SK-N-SH (cell line): ENCODE measurements around the gene INPP5A. TPM values are rescaled to one million over a fixed set of nuclear protein-coding genes. Genes with fewer than 3 reads are reported as not detected.

ENCODE experiments used
- CTCF ChIA-PET: fragments of 300-600, 350-600 bp; formaldehyde crosslinking; extraction: SDS; loops from one replicate; lab custom pipeline; 2021; lab: Yijun Ruan, JAX
- POLR2A ChIA-PET: fragments of 350-600 bp; sonication (Branson Sonifier 250); formaldehyde crosslinking; extraction: SDS; loops from one replicate; lab custom pipeline; 2020; ENCODE audit warnings: antibody characterized with exemption, inconsistent platforms; lab: Yijun Ruan, JAX
- DNase-seq: peaks from one replicate; pipeline ENCODE4 v3.0.0; 2012
- H2AFZ ChIP-seq: fragments of 200-600 bp; sonication (generic); 2 replicates; pipeline ENCODE4 v1.8.1; 2016; ENCODE audit warnings: antibody characterized with exemption, mild to moderate bottlenecking, low read depth
- H3F3A ChIP-seq: fragments of 200-600 bp; sonication (generic); replicated peaks from 2 replicates; pipeline ENCODE3; 2016; ENCODE audit warnings: antibody characterized with exemption, mild to moderate bottlenecking; ENCODE audit not compliant: insufficient read depth
- H3K27ac ChIP-seq, 2 experiments: fragments of 200-500 bp in 1 of 2; fragments of 200-600 bp in 1 of 2; sonication (Bioruptor generic) in 1 of 2; sonication (generic), shearing (Covaris generic) in 1 of 2; 2 replicates each; pipeline versions ENCODE4 v1.5.1 to v1.6.1; 2014 to 2016; ENCODE audit warnings: low read depth in 2 of 2, inconsistent platforms in 1 of 2, low read length in 1 of 2, mild to moderate bottlenecking in 1 of 2, mixed read lengths in 1 of 2
- H3K27me3 ChIP-seq: fragments of 200-600 bp; sonication (generic), shearing (Covaris generic); 2 replicates; pipeline ENCODE4 v1.6.1; 2016; ENCODE audit warnings: mixed run types; ENCODE audit not compliant: insufficient read depth
- H3K36me3 ChIP-seq, 2 experiments: fragments of 200-500 bp in 1 of 2; fragments of 200-600 bp in 1 of 2; sonication (Bioruptor generic) in 1 of 2; sonication (generic) in 1 of 2; replicated peaks in 1 of 2; 2 replicates each; pipeline versions ENCODE3 to v1.5.1; 2014 to 2016; ENCODE audit warnings: low read length in 1 of 2, mild to moderate bottlenecking in 1 of 2; ENCODE audit not compliant: insufficient read depth in 2 of 2, control insufficient read depth in 1 of 2
- H3K4me1 ChIP-seq, 2 experiments: fragments of 200-500 bp in 1 of 2; fragments of 200-600 bp in 1 of 2; sonication (Bioruptor generic) in 1 of 2; sonication (generic), shearing (Covaris generic) in 1 of 2; 2 replicates each; pipeline versions ENCODE4 v1.5.1 to v1.6.1; 2014 to 2016; ENCODE audit warnings: low read depth in 1 of 2, low read length in 1 of 2, mixed run types in 1 of 2; ENCODE audit not compliant: insufficient read depth in 2 of 2, control insufficient read depth in 1 of 2
- H3K4me2 ChIP-seq: fragments of 200-600 bp; sonication (generic), shearing (Covaris generic); 2 replicates; pipeline ENCODE4 v1.6.1; 2017; ENCODE audit warnings: mixed run types
- H3K4me3 ChIP-seq, 2 experiments: fragments of 200-500 bp in 1 of 2; fragments of 200-600 bp in 1 of 2; sonication (Bioruptor generic) in 1 of 2; sonication (generic), shearing (Covaris generic) in 1 of 2; 2 replicates each; pipeline versions ENCODE4 v1.5.1 to v1.8.1; 2014 to 2016; ENCODE audit warnings: low read depth in 2 of 2, inconsistent platforms in 1 of 2, low read length in 1 of 2, mild to moderate bottlenecking in 1 of 2, mixed read lengths in 1 of 2, moderate library complexity in 1 of 2
- H3K79me2 ChIP-seq: fragments of 200-600 bp; sonication (generic); 2 replicates; pipeline ENCODE4 v1.8.1; 2017; ENCODE audit warnings: mild to moderate bottlenecking; ENCODE audit not compliant: insufficient read depth
- H3K9ac ChIP-seq: fragments of 200-600 bp; sonication (generic); 2 replicates; pipeline ENCODE4 v1.6.1; 2017; ENCODE audit warnings: mixed run types
- H3K9me2 ChIP-seq: fragments of 200-600 bp; sonication (generic); 2 replicates; pipeline ENCODE4 v1.6.1; 2017; ENCODE audit warnings: mixed run types
- H3K9me3 ChIP-seq: fragments of 200-600 bp; sonication (generic); 2 replicates; pipeline ENCODE4 v1.6.1; 2017; ENCODE audit warnings: mixed run types, mild to moderate bottlenecking, moderate library complexity
- H4K20me1 ChIP-seq: fragments of 200-600 bp; sonication (generic); 2 replicates; pipeline ENCODE4 v1.6.1; 2017; ENCODE audit warnings: mild to moderate bottlenecking, mixed run types; ENCODE audit not compliant: insufficient read depth
- ELF1 ChIP-seq: IDR thresholded peaks from 2 replicates; pipeline ENCODE4 v1.4.0; 2012
- EP300 ChIP-seq, 2 experiments: IDR thresholded peaks; 2 replicates each; pipeline versions ENCODE4 v1.4.0 to v1.6.1; 2012; ENCODE audit warnings: borderline replicate concordance in 1 of 2, low read depth in 1 of 2, low read length in 1 of 2
- EZH2phosphoT487 ChIP-seq: fragments of 200-600 bp; sonication (generic); IDR thresholded peaks from 2 replicates; pipeline ENCODE4 v1.6.1; 2017; ENCODE audit warnings: low read depth, mixed run types, mild to moderate bottlenecking, antibody characterized with exemption, moderate library complexity, borderline replicate concordance
- FOSL2 ChIP-seq: IDR thresholded peaks from 2 replicates; pipeline ENCODE4 v1.4.0; 2012; ENCODE audit warnings: low read depth, mild to moderate bottlenecking, moderate library complexity, borderline replicate concordance
- FOXJ3 ChIP-seq: sonication (generic); formaldehyde crosslinking; IDR thresholded peaks from 2 replicates; pipeline ENCODE4 v1.5.1; 2020; ENCODE audit warnings: mild to moderate bottlenecking, missing genetic modification reagents
- GABPA ChIP-seq: IDR thresholded peaks from 2 replicates; pipeline ENCODE4 v1.4.0; 2012; ENCODE audit warnings: low read depth, mild to moderate bottlenecking
- MXI1 ChIP-seq: IDR thresholded peaks from 2 replicates; pipeline ENCODE4 v1.6.1; 2012; ENCODE audit warnings: mild to moderate bottlenecking, low read depth, low read length, improper control_type of control experiment
- RCOR1 ChIP-seq: fragments of 150-350 bp; IDR thresholded peaks from 2 replicates; pipeline ENCODE4 v1.6.1; 2017; ENCODE audit warnings: antibody characterized with exemption, low read length
- RXRA ChIP-seq: IDR thresholded peaks from 2 replicates; pipeline ENCODE4 v1.4.0; 2012; ENCODE audit warnings: low read depth, mild to moderate bottlenecking, borderline replicate concordance
- SIN3A ChIP-seq: IDR thresholded peaks from 2 replicates; pipeline ENCODE4 v1.6.1; 2012; ENCODE audit warnings: low read depth, mild to moderate bottlenecking, low read length, moderate library complexity, borderline replicate concordance
- SMC3 ChIP-seq: IDR thresholded peaks from 2 replicates; pipeline ENCODE4 v1.6.1; 2012; ENCODE audit warnings: low read depth, low read length, improper control_type of control experiment
- TEAD4 ChIP-seq: IDR thresholded peaks from 2 replicates; pipeline ENCODE4 v1.4.0; 2012; ENCODE audit warnings: mild to moderate bottlenecking, borderline replicate concordance; ENCODE audit not compliant: insufficient read depth
- YY1 ChIP-seq: IDR thresholded peaks from 2 replicates; pipeline ENCODE4 v1.4.0; 2012; ENCODE audit warnings: low read depth, mild to moderate bottlenecking
- ZBTB33 ChIP-seq: IDR thresholded peaks from 2 replicates; pipeline ENCODE4 v1.4.0; 2012; ENCODE audit warnings: low read depth, borderline replicate concordance
- WGBS: methylation state at CpG from one replicate; pipeline ENCODE4 v1.1.6; 2017; ENCODE audit warnings: low lambda C conversion rate; 5-methylcytosine and 5-hydroxymethylcytosine counted together
- polyA plus RNA-seq, 3 experiments: library from polyadenylated mRNA; depleted of rRNA; stranded (reverse); fragments of >200 nt; gene quantifications; 2 replicates each; pipeline ENCODE4 v1.2.3, GENCODE V29; 2012
- TF ChIP-seq, protein P1 (sequence below): fragments of 200-600 bp; sonication (generic); IDR thresholded peaks from 2 replicates; pipeline ENCODE4 v1.6.1; 2017; ENCODE audit warnings: antibody characterized with exemption, mild to moderate bottlenecking, moderate library complexity
- TF ChIP-seq, protein P2 (sequence below): fragments of 150-350 bp; IDR thresholded peaks from 2 replicates; pipeline ENCODE4 v1.6.1; 2017; ENCODE audit warnings: antibody characterized with exemption, low read length, low read depth, borderline replicate concordance

Gene INPP5A
- polyA plus RNA-seq, 1 of the 3 experiments (the other 2 are of a cell fraction) = 12.0 TPM

DNA sequence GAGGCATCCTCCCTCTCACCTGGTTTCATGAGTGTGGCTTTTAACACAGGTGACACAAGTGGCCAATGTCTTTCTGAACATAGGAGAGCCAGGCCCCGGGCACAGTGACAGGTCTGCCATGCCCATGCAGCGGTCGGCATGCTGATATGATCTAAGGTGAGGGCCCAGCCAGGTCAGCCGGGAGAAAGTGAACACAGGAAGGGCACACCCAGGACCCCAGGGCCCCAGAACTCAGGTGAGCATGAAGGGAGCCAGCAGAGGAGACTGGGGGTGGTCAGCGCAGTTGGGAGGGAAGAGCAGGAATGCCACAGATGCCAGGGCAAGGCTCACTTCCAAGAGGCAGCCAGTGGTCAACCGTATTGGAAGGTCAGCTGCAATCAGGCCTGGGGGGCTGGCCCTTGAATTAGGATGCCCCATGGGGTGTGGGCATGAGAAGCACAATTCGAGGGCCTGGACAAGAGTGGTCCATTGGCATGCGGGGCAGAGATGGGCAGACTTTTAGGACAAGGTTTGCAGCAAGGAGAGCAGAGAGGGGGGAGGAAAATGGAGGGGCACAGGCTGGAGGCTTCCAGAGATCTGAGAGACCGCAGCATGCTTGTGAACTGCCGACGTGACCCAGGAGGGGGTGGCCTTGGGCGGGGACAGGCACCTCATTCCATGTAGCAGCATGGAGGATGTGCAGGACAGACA lies 3.9 kb upstream of the INPP5A start (continued):
- TF ChIP-seq EZH2phosphoT487 (no peak), ELF1 (no peak), YY1 (no peak)

DNA sequence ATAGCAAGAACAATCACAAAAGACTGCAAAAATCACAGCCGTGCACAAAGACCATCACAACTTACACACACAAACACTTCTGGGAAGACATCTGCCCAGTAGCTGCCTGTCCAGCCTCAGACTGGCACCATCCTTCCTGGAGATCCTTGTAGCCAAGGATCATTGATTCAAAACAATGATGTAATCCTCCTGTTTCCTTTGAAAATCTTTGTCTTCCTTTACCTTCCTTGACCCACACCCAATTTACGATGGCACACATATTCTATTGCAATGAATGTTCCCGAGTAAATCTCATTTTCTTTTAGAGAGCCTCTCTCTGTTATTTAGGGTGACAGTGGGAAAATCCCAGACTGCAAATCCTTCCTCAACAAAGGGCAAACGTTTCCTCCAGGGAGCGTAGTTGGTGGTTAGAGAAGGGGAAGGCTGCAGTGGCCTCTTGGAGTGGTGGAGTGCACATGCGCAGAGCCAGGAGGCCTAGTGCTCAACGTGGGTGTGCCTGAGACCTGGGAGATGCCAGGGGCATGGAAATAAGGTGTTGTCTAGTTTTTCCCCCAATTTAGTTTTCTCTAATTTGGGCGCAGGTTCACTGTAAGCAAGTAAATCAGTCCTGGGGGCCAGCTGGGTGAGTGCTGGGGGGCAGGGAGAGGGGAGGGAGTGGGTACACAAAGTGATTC lies 3.1 kb upstream of the INPP5A start:
- Histone ChIP-seq H3K27me3 (no peaks in the 10 kb centered on the region), H3K9me3 (peaks cover 4% of the 10 kb centered on the region; the same call in 1 of the 2 replicates), H3K4me2 (0 out of 2 replicates have a peak overlapping the region, but pooled peaks have one; percentile 29), H3K4me3 (no peak overlapping the region), H4K20me1 (0 out of 2 replicates have a peak, but pooled peaks cover 4% of the 10 kb centered on the region), H3K9ac (no peak overlapping the region), H3K4me1 (peaks cover 8 to 32% of the 10 kb centered on the region in 2 experiments; a peak in 2 of 4 replicates), H3F3A (peaks cover 9% of the 10 kb centered on the region), H3K9me2 (no peaks in the 10 kb centered on the region), H3K27ac (no peak overlapping the region), H3K79me2 (peaks cover 23% of the 10 kb centered on the region), H3K36me3 (peaks cover 0 to 10% of the 10 kb centered on the region in 2 experiments), H2AFZ (no peak overlapping the region)
- TF ChIP-seq RXRA = no peak
- no peak for TF ChIP-seq TEAD4
- no peak for TF ChIP-seq EP300 (IDR thresholded peaks at IDR 0.05; ENCODE audit: borderline replicate concordance in 1 of 2, low read depth in 1 of 2, low read length in 1 of 2)
- TF ChIP-seq MXI1 = no peak
- TF ChIP-seq GABPA = no peak
- TF ChIP-seq ZBTB33 = no peak
- TF ChIP-seq, protein P1, sequence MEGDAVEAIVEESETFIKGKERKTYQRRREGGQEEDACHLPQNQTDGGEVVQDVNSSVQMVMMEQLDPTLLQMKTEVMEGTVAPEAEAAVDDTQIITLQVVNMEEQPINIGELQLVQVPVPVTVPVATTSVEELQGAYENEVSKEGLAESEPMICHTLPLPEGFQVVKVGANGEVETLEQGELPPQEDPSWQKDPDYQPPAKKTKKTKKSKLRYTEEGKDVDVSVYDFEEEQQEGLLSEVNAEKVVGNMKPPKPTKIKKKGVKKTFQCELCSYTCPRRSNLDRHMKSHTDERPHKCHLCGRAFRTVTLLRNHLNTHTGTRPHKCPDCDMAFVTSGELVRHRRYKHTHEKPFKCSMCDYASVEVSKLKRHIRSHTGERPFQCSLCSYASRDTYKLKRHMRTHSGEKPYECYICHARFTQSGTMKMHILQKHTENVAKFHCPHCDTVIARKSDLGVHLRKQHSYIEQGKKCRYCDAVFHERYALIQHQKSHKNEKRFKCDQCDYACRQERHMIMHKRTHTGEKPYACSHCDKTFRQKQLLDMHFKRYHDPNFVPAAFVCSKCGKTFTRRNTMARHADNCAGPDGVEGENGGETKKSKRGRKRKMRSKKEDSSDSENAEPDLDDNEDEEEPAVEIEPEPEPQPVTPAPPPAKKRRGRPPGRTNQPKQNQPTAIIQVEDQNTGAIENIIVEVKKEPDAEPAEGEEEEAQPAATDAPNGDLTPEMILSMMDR = no peak
- TF ChIP-seq SIN3A = no peak
- TF ChIP-seq SMC3 = no peak
- TF ChIP-seq FOXJ3 (CRISPR knock-in tag) = no peak
- TF ChIP-seq FOSL2 = no peak
- TF ChIP-seq RCOR1 = no peak
- TF ChIP-seq YY1 = no peak
- TF ChIP-seq, protein P2, sequence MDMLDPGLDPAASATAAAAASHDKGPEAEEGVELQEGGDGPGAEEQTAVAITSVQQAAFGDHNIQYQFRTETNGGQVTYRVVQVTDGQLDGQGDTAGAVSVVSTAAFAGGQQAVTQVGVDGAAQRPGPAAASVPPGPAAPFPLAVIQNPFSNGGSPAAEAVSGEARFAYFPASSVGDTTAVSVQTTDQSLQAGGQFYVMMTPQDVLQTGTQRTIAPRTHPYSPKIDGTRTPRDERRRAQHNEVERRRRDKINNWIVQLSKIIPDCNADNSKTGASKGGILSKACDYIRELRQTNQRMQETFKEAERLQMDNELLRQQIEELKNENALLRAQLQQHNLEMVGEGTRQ = no peak
- ChIA-PET POLR2A (no interaction called here), CTCF (no interaction called here)
- 86% methylated on average over 8 of the region's 8 CpGs for WGBS
- no peak for DNase-seq
